ENCODE data around the gene PTDSS2.
"Not testable (repeated sequence)": the region's sequence is repeated elsewhere in the genome, so short reads cannot be mapped to it uniquely, and the experiment has no call there.

PTDSS2 gene

DNA sequence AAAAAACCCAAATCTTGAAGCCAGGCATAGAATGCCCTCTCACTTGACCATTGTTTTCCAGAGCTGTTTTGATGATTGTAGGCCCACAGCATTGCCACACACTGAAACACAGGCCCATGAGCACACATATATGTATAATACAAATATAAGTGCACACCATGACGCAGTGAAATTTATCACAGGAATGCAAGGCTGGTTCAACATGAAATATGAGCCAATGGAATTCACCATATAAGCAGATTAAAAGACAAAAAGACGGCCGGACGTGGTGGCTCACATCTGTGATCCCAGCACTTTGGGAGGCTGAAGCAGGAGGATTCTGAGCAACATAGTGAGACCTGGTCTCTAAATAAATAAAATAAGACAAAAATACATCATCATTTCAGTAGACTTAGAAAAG lies 66.3 kb downstream of the PTDSS2 start:
- no peak overlapping the region for H3K4me3 ChIP-seq (ENCODE audit: low read length)
- TF ChIP-seq, protein P1, sequence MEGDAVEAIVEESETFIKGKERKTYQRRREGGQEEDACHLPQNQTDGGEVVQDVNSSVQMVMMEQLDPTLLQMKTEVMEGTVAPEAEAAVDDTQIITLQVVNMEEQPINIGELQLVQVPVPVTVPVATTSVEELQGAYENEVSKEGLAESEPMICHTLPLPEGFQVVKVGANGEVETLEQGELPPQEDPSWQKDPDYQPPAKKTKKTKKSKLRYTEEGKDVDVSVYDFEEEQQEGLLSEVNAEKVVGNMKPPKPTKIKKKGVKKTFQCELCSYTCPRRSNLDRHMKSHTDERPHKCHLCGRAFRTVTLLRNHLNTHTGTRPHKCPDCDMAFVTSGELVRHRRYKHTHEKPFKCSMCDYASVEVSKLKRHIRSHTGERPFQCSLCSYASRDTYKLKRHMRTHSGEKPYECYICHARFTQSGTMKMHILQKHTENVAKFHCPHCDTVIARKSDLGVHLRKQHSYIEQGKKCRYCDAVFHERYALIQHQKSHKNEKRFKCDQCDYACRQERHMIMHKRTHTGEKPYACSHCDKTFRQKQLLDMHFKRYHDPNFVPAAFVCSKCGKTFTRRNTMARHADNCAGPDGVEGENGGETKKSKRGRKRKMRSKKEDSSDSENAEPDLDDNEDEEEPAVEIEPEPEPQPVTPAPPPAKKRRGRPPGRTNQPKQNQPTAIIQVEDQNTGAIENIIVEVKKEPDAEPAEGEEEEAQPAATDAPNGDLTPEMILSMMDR (conservative IDR thresholded peaks at IDR 0.05; ENCODE audit: low read length) = no peak
- DNase-seq (ENCODE audit: low read depth) = no peak

DNA sequence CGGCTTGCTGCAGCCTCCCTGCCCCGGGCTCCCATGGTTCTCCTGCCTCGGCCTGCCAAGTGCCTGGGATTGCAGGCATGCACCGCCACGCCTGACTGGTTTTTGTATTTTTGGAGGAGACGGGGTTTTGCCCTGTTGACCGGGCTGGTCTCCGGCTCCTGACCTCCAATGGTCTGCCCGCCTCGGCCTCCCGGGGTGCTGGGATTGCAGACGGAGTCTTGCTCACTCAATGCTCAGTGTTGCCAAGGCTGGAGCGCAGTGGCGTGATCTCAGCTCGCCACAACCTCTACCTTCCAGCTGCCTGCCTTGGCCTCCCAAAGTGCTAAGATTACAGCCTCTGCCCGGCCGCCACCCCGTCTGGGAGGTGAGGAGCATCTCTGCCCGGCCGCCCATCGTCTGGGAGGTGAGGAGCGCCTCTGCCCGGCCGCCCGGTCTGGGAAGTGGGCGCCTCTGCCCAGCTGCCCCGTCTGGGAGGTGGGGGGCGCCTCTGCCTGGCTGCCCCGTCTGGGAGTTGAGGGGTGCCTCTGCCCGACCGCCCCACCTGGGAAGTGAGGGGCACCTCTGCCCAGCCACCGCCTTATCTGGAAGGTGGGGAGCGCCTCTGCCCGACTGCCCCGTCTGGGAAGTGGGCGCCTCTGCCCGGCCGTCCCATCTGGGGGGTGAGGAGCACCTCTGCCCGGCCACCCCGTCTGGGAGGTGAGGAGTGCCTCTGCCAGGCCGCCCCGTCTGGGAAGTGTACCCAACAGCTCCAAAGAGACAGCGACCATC lies 67.0 kb downstream of the PTDSS2 start:
- DNase-seq (ENCODE audit: low read depth); H3K4me3 ChIP-seq (ENCODE audit: low read length): not testable (repeated sequence)

DNA sequence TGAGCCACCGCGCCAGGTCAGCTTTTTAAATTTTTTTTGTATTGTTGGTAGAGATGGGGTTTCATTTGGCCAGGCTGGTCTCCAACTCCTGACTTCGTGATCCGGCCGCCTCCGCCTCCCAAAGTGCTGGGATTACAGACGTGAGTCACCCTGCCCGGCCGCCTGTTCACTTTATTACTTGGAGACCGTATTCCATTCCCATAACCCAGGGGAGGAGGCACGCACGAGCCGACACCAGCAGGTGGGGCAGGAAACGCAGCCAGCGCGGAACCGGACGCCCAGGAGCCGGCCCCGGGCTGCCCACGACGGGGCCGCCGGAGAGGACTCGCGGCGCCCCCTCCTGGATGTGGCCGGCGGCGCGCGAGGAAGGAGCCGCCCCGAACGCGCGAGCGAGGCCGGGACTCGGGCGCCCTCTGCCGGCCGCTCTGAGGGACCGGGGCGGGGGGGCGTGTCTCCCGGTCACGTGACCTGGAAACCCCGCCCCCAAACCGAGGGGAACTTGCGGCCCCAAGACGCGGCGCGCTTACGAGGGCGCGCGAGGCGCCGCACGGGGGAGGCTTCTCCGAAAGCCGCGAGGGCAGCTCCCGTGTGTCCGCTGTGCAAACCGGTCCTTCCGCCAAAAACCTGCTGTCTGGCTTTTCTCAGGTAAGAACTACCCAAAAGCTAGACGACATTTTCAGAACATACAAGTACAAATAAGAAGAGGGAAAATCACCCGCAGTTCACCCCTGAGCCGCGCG lies 68.6 kb downstream of the PTDSS2 start:
- TF ChIP-seq, protein P1 (conservative IDR thresholded peaks at IDR 0.05; ENCODE audit: low read length) = peak; percentile 40
- peak; percentile 98 for DNase-seq (ENCODE audit: low read depth)
- peak overlapping the region; percentile 52 for H3K4me3 ChIP-seq (ENCODE audit: low read length)

DNA sequence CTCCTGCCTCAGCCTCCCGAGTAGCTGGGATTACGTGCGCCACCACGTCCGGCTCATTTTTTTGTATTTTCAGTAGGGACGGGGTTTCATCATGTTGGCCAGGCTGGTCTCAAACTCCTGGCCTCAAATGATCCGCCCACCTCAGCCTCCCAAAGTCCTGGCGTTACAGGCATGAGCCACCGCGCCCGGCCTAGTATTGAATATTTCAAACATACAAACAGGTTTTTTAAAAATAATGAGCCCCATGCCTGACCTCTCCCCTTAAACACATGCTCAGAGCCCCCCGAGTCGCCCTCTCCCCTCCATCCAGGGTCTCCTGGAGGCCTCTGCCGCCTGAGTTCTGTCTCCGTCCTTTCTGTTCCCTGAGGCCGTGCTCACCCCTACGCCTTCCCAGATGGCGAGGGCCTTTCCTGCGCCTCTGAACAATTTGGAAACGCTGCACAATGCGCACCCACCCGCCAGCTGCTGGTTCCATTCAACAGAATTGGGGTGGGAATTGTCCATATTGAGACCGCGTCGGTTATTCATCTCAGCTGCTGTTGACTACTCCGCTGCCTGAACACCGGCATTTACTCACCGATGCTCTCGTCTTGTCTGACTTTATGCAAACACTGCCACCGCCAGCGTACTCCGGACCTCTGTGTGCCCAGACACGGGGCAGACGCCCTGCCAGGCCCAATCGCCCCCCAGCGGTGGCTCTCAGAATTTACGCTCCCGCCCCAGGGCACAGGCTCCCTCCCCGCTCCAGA lies 70.5 kb downstream of the PTDSS2 start:
- TF ChIP-seq, protein P1 (conservative IDR thresholded peaks at IDR 0.05; ENCODE audit: low read length) = no peak
- no peak for DNase-seq (ENCODE audit: low read depth)
- no peak overlapping the region for H3K4me3 ChIP-seq (ENCODE audit: low read length)

DNA sequence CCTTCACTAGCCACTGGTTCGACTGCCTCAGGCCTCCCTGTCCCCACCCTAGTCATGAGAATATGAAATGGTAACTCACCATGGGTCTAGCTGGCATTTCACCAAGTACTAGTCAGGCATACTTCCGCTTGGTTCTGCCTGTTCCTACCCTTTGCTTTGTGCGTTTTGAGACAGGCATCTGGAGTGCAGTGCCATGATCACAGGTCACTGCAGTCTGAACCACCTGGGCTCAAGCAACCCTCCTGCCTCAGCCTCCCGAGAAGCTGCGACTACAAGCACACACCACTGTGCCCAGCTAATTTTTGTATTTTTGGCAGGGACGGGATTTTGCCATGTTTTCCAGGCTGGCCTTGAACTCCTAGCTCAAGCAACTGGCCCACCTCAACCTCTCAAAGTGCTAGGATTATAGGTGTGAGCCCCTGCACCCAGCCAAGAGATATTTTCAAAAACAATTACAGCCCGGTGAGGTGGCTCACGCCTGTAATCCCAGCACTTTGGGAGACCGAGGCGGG lies 71.2 kb downstream of the PTDSS2 start:
- H3K4me3 ChIP-seq (ENCODE audit: low read length) = no peak overlapping the region
- DNase-seq (ENCODE audit: low read depth) = no peak
- TF ChIP-seq, protein P1 (conservative IDR thresholded peaks at IDR 0.05; ENCODE audit: low read length) = no peak

DNA sequence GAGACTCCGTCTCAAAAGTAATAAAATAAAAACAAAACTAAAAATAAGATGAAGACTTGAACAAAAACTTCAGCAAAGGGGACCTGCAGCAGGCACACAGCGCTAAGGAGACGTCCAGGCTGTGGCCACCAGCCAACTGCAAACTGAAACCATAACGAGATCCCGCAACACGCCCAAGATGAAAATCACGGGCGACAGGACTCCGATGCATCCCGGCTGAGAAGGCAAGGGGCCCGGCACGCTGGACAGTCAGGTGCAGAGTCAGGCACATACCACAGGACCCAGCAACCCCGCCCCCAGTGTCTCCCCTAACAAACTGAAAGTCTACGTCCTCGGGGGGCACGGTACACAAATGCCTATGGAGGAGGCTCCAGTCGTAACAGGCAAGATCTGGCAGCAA lies 76.1 kb downstream of the PTDSS2 start:
- TF ChIP-seq, protein P1 (conservative IDR thresholded peaks at IDR 0.05; ENCODE audit: low read length) = no peak
- no peak overlapping the region for H3K4me3 ChIP-seq (ENCODE audit: low read length)
- no peak for DNase-seq (ENCODE audit: low read depth)

DNA sequence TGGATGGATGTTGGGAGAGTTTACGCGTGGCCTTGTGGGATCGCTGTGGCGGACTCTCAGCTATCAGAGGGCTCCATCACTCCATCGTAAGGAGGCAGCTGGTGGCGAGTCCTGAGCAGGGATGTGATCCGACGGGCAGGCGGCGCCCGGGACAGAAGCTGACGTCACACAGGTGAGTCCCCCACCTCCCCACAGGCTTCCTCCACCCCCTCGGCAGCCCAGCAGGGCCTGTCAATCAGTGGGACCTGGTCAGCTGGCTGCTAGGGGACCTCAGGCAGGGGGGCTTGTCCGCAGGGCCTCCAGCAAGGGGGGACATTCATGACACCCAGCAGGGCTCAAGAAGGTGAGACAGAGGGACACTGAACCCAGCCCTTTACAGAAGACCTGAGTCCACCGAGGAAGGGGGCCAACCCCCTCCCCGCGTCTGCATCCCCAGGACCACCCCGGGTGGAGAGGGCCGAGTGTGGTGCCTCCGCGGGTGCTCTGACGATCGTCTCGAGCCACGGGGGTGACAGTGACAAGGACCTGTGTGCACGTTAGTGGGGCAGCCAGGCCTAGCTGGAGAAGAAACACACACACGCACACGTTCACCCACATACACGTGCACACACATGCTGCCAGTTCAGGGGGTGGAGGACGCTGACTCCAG lies 78.2 kb downstream of the PTDSS2 start:
- TF ChIP-seq, protein P1 (conservative IDR thresholded peaks at IDR 0.05; ENCODE audit: low read length) = no peak
- no peak for DNase-seq (ENCODE audit: low read depth)
- no peak overlapping the region for H3K4me3 ChIP-seq (ENCODE audit: low read length)

All from AG10803 (cell line).